HCT116 (cell line): ENCODE results near the gene PXDN. TPM values are rescaled to one million over a fixed set of nuclear protein-coding genes. Genes with fewer than 3 reads are reported as not detected.

Source experiments
- ATAC-seq: fragments of 200-7000 bp; cut with Tn5 transposase; 2 replicates; pipeline ENCODE4 v1.9.1; 2020; ENCODE audit warnings: mild to moderate bottlenecking, moderate library complexity
- BruUV-seq: library from RNA; stranded (reverse); fragments of 400-500 nt; replicated peaks from 2 replicates; lab custom pipeline; 2021; lab: Mats Ljungman, UMichigan
- CTCF ChIA-PET: fragments of 300-600 bp; sonication (Branson Sonifier 250); formaldehyde crosslinking; loops from one replicate; lab custom pipeline; 2021; ENCODE audit warnings: antibody characterized with exemption; lab: Charles Lee
- POLR2A ChIA-PET: fragments of 300-600, 350-600 bp; sonication (Branson Sonifier 250); formaldehyde crosslinking; loops from one replicate; lab custom pipeline; 2021; ENCODE audit warnings: antibody characterized with exemption; lab: Charles Lee
- RAD21 ChIA-PET, 2 experiments: fragments of 300-600 bp; sonication (Branson Sonifier 250); formaldehyde crosslinking; loops; one replicate each; lab custom pipeline; 2023; ENCODE audit warnings: low total read pairs in 2 of 2; ENCODE audit not compliant: uncharacterized antibody in 2 of 2, unreplicated experiment in 2 of 2, low non-redundant PET in 1 of 2; lab: Charles Lee
- DNase-seq: peaks from one replicate; pipeline ENCODE4 v3.0.0-alpha.2; 2010; ENCODE audit warnings: low read depth, low spot score
- H2AFZ ChIP-seq: fragments of 200-600 bp; shearing (Covaris generic), sonication (generic); 2 replicates; pipeline ENCODE4 v1.6.1; 2017; ENCODE audit warnings: low read depth, mixed run types, mixed read lengths, antibody characterized with exemption, low read length; ENCODE audit not compliant: poor library complexity, severe bottlenecking
- H3K27ac ChIP-seq: 2 replicates; pipeline ENCODE4 v1.5.1; 2012; ENCODE audit warnings: low read depth, low read length
- H3K27me3 ChIP-seq: fragments of 200-600 bp; sonication (generic); 2 replicates; pipeline ENCODE4 v1.6.1; 2016; ENCODE audit warnings: mixed run types, low read length, mixed read lengths; ENCODE audit not compliant: insufficient read depth
- H3K36me3 ChIP-seq, 2 experiments: fragments of 200-500 bp in 1 of 2; fragments of 200-600 bp in 1 of 2; sonication (Bioruptor generic) in 1 of 2; sonication (generic) in 1 of 2; 2 replicates each; pipeline versions ENCODE4 v1.5.1 to v1.6.1; 2014 to 2016; ENCODE audit warnings: low read length in 2 of 2, inconsistent platforms in 1 of 2, mixed read lengths in 1 of 2, mixed run types in 1 of 2; ENCODE audit not compliant: insufficient read depth in 2 of 2, control insufficient read depth in 1 of 2
- H3K4me1 ChIP-seq, 2 experiments: fragments of 200-600 bp in 1 of 2; sonication (generic) in 1 of 2; 2 replicates each; pipeline versions ENCODE4 v1.5.1 to v1.6.1; 2012 to 2017; ENCODE audit warnings: low read length in 2 of 2, inconsistent platforms in 1 of 2, mild to moderate bottlenecking in 1 of 2, mixed read lengths in 1 of 2, mixed run types in 1 of 2, moderate library complexity in 1 of 2; ENCODE audit not compliant: insufficient read depth in 2 of 2, control insufficient read depth in 1 of 2
- H3K4me2 ChIP-seq: fragments of 200-600 bp; sonication (generic); 2 replicates; pipeline ENCODE4 v1.6.1; 2017; ENCODE audit warnings: mixed run types, low read length, mixed read lengths
- H3K4me3 ChIP-seq, 2 experiments: fragments of 200-600 bp in 1 of 2; sonication (generic) in 1 of 2; replicated peaks in 1 of 2; 2 replicates each; pipeline ENCODE4 v1.5.1; 2011 to 2016; ENCODE audit warnings: low read length in 2 of 2, control low read depth in 1 of 2, low read depth in 1 of 2, mild to moderate bottlenecking in 1 of 2, mixed read lengths in 1 of 2, mixed run types in 1 of 2
- H3K79me2 ChIP-seq: fragments of 200-600 bp; sonication (generic); 2 replicates; pipeline ENCODE4 v1.6.1; 2017; ENCODE audit warnings: mild to moderate bottlenecking, mixed run types, low read length, moderate library complexity, mixed read lengths; ENCODE audit not compliant: insufficient read depth
- H3K9ac ChIP-seq: fragments of 200-600 bp; sonication (generic); 2 replicates; pipeline ENCODE4 v1.6.1; 2016; ENCODE audit warnings: low read length, mixed read lengths
- H3K9me2 ChIP-seq: fragments of 200-600 bp; sonication (generic), shearing (Covaris generic); 2 replicates; pipeline ENCODE4 v1.6.1; 2017; ENCODE audit warnings: mixed run types, mild to moderate bottlenecking, moderate library complexity; ENCODE audit not compliant: insufficient read depth
- H3K9me3 ChIP-seq, 2 experiments: fragments of 200-500 bp in 1 of 2; fragments of 200-600 bp in 1 of 2; sonication (Bioruptor generic) in 1 of 2; sonication (generic) in 1 of 2; 2 replicates each; pipeline ENCODE4 v1.6.1; 2014 to 2017; ENCODE audit warnings: low read length in 2 of 2, mixed read lengths in 2 of 2, inconsistent platforms in 1 of 2, low read depth in 1 of 2, mild to moderate bottlenecking in 1 of 2, mixed run types in 1 of 2, moderate library complexity in 1 of 2; ENCODE audit not compliant: control insufficient read depth in 1 of 2, insufficient read depth in 1 of 2
- H4K20me1 ChIP-seq: fragments of 200-600 bp; sonication (generic), shearing (Covaris generic); 2 replicates; pipeline ENCODE4 v1.6.1; 2017; ENCODE audit warnings: mixed run types, mild to moderate bottlenecking, moderate library complexity; ENCODE audit not compliant: insufficient read depth
- CEBPB ChIP-seq: IDR thresholded peaks from 2 replicates; pipeline ENCODE4 v1.6.1; 2012; ENCODE audit warnings: low read depth
- CTCF ChIP-seq, 3 experiments: fragments of 200-600 bp in 1 of 3; sonication (generic) in 1 of 3; IDR thresholded peaks in 2 of 3; conservative IDR thresholded peaks in 1 of 3; 2 replicates each; pipeline ENCODE4 v1.5.1; 2012 to 2017; ENCODE audit warnings: low read depth in 2 of 3, low read length in 2 of 3, antibody characterized with exemption in 1 of 3, borderline replicate concordance in 1 of 3, control low read depth in 1 of 3, mild to moderate bottlenecking in 1 of 3, mixed read lengths in 1 of 3, mixed run types in 1 of 3, moderate library complexity in 1 of 3; ENCODE audit not compliant: insufficient read depth in 1 of 3
- EGR1 ChIP-seq: IDR thresholded peaks from 2 replicates; pipeline ENCODE4 v1.6.1; 2012; ENCODE audit warnings: low read depth
- ELF1 ChIP-seq: IDR thresholded peaks from 2 replicates; pipeline ENCODE4 v1.6.1; 2012; ENCODE audit warnings: low read depth, borderline replicate concordance
- POLR2A ChIP-seq: IDR thresholded peaks from 2 replicates; pipeline ENCODE4 v1.7.0; 2011; ENCODE audit warnings: borderline replicate concordance; ENCODE audit not compliant: insufficient read depth, insufficient read length; ENCODE audit errors: extremely low read depth
- RAD21 ChIP-seq: IDR thresholded peaks from 2 replicates; pipeline ENCODE4 v1.6.1; 2012; ENCODE audit warnings: low read depth, mild to moderate bottlenecking
- SIN3A ChIP-seq: IDR thresholded peaks from 2 replicates; pipeline ENCODE4 v1.6.1; 2012; ENCODE audit warnings: low read depth
- SRF ChIP-seq: IDR thresholded peaks from 2 replicates; pipeline ENCODE4 v1.6.1; 2012; ENCODE audit warnings: low read depth
- YY1 ChIP-seq: IDR thresholded peaks from 2 replicates; pipeline ENCODE4 v1.6.1; 2011; ENCODE audit warnings: low read length, low read depth, moderate library complexity, mild to moderate bottlenecking; ENCODE audit not compliant: insufficient replicate concordance; ENCODE audit errors: extremely low read depth
- ZFX ChIP-seq: fragments of 450-650 bp; IDR thresholded peaks from 2 replicates; pipeline ENCODE4 v1.6.1; 2017
- ZNF274 ChIP-seq: fragments of 200-500 bp; sonication (Bioruptor generic); IDR thresholded peaks from 2 replicates; pipeline ENCODE4 v1.6.1; 2014; ENCODE audit warnings: mild to moderate bottlenecking, low read depth, low read length, inconsistent platforms
- intact Hi-C: fragments of 100-400 bp; cut with micrococcal nuclease; formaldehyde crosslinking; loops from 2 replicates; pipeline ENCODE4 v1.10.0; 2022
- total RNA-seq: library from RNA; stranded (reverse); gene quantifications from one replicate; pipeline ENCODE4 v1.2.1, GENCODE V29; 2021; ENCODE audit not compliant: unreplicated experiment
- TF ChIP-seq, protein P1 (sequence below): IDR thresholded peaks from 2 replicates; pipeline ENCODE4 v1.6.1; 2012

The PXDN gene
- total RNA-seq, 1 experiment from 2014 or later, result 10.7 TPM

DNA sequence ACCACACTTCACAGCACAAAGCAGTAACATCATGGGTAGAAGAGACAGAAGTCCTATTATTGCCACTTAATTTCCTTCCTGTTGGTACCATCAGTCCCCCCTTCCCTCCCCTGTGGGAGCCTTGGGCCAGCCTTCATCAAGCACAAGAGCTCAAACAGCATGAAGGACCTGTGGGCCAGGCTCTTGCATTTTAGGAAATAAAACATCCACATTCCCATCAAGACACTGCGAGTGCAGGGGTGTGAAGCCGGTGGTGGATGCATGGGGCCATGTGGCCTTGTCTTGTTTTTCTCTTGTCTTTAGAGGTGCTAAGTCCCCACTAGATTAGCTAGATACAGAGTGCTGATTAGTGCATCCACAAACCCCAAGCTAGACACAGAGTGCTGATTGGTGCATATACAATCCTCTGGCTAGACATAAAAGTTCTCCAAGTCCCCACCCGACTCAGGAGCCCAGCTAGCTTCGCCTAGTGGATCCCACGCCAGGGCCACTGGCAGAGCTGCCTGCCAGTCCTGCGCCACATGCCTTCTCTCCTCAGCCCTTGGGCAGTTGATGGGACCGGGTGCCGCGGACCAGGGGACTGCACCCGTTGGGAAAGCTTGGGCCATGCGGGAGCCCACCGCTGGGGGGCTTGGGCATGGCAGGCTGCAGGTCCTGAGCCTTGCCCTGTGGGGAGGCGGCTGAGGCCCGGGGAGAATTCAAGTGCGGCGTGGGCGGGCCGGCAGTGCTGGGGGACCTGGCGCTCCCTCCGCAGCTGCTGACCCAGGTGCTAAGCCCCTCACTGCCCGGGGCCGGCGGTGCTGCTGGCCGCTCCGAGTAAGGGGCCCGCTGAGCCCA is 14.7 kb upstream of the PXDN start:
- Histone ChIP-seq H3K36me3 (no peaks in the 10 kb centered on the region), H3K9ac (no peak overlapping the region), H2AFZ (no peak overlapping the region), H3K4me3 (no peak overlapping the region), H3K9me2 (no peaks in the 10 kb centered on the region), H3K9me3 (no peaks in the 10 kb centered on the region), H4K20me1 (no peaks in the 10 kb centered on the region), H3K4me2 (no peak overlapping the region), H3K27me3 (no peaks in the 10 kb centered on the region), H3K79me2 (no peaks in the 10 kb centered on the region), H3K27ac (no peak overlapping the region), H3K4me1 (no peaks in the 10 kb centered on the region)
- intact Hi-C loops, result no loop called here
- ChIA-PET CTCF (no interaction called here), POLR2A (no interaction called here), RAD21 (no interaction called here)
- BruUV-seq, result no TSS peak
- TF ChIP-seq ZFX (no peak), CEBPB (no peak), CTCF (IDR thresholded peaks at IDR 0.05 in 2 of 3, conservative IDR thresholded peaks at IDR 0.05 in 1 of 3; ENCODE audit: borderline replicate concordance in 1 of 3, insufficient read depth in 1 of 3, low read depth in 2 of 3, low read length in 2 of 3) (no peak), ZNF274 (no peak), YY1 (no peak), POLR2A (no peak), EGR1 (no peak), SRF (no peak), ELF1 (no peak), RAD21 (no peak), SIN3A (no peak)
- TF ChIP-seq, protein P1, sequence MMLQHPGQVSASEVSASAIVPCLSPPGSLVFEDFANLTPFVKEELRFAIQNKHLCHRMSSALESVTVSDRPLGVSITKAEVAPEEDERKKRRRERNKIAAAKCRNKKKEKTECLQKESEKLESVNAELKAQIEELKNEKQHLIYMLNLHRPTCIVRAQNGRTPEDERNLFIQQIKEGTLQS, result no peak
- DNase-seq (no peak), ATAC-seq (no peak)
